ENCODE measurements around the gene CENPP.

DNA sequence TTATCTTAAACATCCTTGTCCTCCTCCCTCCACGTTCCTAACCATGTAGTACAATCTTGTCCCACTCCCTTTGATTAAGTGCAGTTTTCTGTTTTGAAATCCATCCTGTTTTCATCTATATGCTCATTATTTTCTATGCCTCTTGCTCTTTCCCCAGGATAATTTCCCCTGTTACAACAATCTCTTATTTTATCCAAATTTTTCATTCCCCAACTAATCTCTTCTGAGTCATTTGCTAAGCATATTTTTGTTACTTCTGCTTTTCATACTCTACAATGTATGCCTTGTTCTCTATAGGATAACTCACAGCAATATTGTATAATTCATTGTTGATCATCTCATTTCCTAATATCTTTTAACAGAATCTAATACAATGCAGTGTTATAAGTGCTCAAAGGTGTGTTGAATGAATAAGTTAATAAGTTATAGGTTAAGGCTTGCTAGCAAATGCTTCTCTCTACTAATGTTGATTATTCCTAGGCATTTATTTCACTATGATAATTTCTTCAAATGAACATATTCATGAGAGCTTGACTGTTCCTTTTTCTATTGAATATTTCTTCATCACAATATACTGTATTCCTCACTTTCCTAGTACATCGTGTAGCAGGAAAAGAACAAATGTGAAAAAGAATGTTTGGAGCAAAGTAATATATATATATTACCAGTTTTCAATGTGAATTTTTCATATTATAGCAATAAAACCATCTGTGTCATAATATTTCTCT lies 97.0 kb downstream of the CENPP start:
- TF ChIP-seq CTCF (IDR thresholded peaks at IDR 0.05): no peak
- no peak for TF ChIP-seq EP300 (IDR thresholded peaks at IDR 0.05)

Measured in suprapubic skin (tissue), 3 donors.